Left renal pelvis (tissue), 4 donors: Measurements from ENCODE around the gene NHS. TPM values are rescaled to one million over a fixed set of nuclear protein-coding genes. Genes with fewer than 3 reads are reported as not detected.
"Not testable (repeated sequence)": the region's sequence is repeated elsewhere in the genome, so short reads cannot be mapped to it uniquely, and the experiment has no call there.

ENCODE experiments used
- DNase-seq, 4 donors: peaks; one replicate each; pipeline ENCODE4 v3.0.0-alpha.2; 2013; ENCODE audit warnings: low read depth in 4 of 4, low spot score in 3 of 4
- polyA plus RNA-seq, 4 donors: library from polyadenylated mRNA; unstranded; fragments of 120-200 nt; gene quantifications; one replicate each; pipeline ENCODE4 v1.2.1, GENCODE V29; 2013; ENCODE audit not compliant: insufficient read length in 4 of 4

Gene NHS
- polyA plus RNA-seq, 4 donors = 15.5 to 20.0 (median 19.0) TPM

GRCh38 chrX:17442898-17443297, 67.9 kb downstream of the NHS start:
- no peak for DNase-seq

GRCh38 chrX:17443556-17443955, 68.6 kb downstream of the NHS start:
- no peak for DNase-seq

- DNase-seq = not testable (repeated sequence)
These were observed 71.3 kb downstream of the NHS start for GRCh38 chrX:17446269-17446668.

GRCh38 chrX:17448188-17448587, 73.2 kb downstream of the NHS start:
- no peak for DNase-seq

GRCh38 chrX:17449866-17450265, 74.9 kb downstream of the NHS start:
- no peak for DNase-seq

GRCh38 chrX:17453788-17454187, 78.8 kb downstream of the NHS start:
- DNase-seq = no peak

GRCh38 chrX:17456526-17456925, 81.5 kb downstream of the NHS start:
- DNase-seq = no peak

- DNase-seq = no peak
These were observed 84.1 kb downstream of the NHS start for GRCh38 chrX:17459008-17459611.

GRCh38 chrX:17459661-17460060, 84.7 kb downstream of the NHS start:
- DNase-seq = no peak

GRCh38 chrX:17462881-17463280, 87.9 kb downstream of the NHS start:
- no peak for DNase-seq

- no peak for DNase-seq
These were observed 89.2 kb downstream of the NHS start for GRCh38 chrX:17464194-17464593.

GRCh38 chrX:17465201-17465600, 90.2 kb downstream of the NHS start:
- DNase-seq = no peak

GRCh38 chrX:17465802-17466201, 90.8 kb downstream of the NHS start:
- no peak for DNase-seq

GRCh38 chrX:17470136-17470535, 95.1 kb downstream of the NHS start:
- DNase-seq = no peak

- no peak for DNase-seq
These were observed 96.1 kb downstream of the NHS start for GRCh38 chrX:17471121-17471520.

GRCh38 chrX:17471861-17472260, 96.9 kb downstream of the NHS start:
- no peak for DNase-seq

GRCh38 chrX:17472424-17472823, 97.4 kb downstream of the NHS start:
- DNase-seq = no peak

- no peak for DNase-seq
These were observed 98.0 kb downstream of the NHS start for GRCh38 chrX:17473021-17473420.

GRCh38 chrX:17474892-17475291, 99.9 kb downstream of the NHS start:
- DNase-seq = no peak

GRCh38 chrX:17475449-17476217, 100.6 kb downstream of the NHS start:
- no peak for DNase-seq

- DNase-seq = no peak
These were observed 101.4 kb downstream of the NHS start for GRCh38 chrX:17476411-17476810.

GRCh38 chrX:17481086-17481485, 106.1 kb downstream of the NHS start:
- no peak for DNase-seq
